Muscle of leg (tissue), 11 donors: Measurements from ENCODE around the gene WDR26. TPM values are rescaled to one million over a fixed set of nuclear protein-coding genes. Genes with fewer than 3 reads are reported as not detected.

Source experiments
- DNase-seq: peaks from one replicate; pipeline ENCODE4 v3.0.0; 2013
- H3K27ac ChIP-seq: one replicate; pipeline ENCODE4 v1.5.1; 2013; ENCODE audit warnings: mild to moderate bottlenecking, low read length, control low read depth
- H3K27me3 ChIP-seq: one replicate; pipeline ENCODE4 v1.6.1; 2013; ENCODE audit warnings: low read length; ENCODE audit not compliant: control insufficient read depth, insufficient read depth
- H3K36me3 ChIP-seq: one replicate; pipeline ENCODE4 v1.6.1; 2013; ENCODE audit warnings: low read length; ENCODE audit not compliant: control insufficient read depth, insufficient read depth
- H3K4me1 ChIP-seq: one replicate; pipeline ENCODE4 v1.6.1; 2013; ENCODE audit warnings: low read length; ENCODE audit not compliant: control insufficient read depth, insufficient read depth
- H3K4me3 ChIP-seq: one replicate; pipeline ENCODE4 v1.5.1; 2013; ENCODE audit warnings: low read length, control low read depth
- H3K9me3 ChIP-seq: replicated peaks from 2 replicates; pipeline ENCODE4 v1.6.1; 2013; ENCODE audit warnings: low read depth, low read length; ENCODE audit not compliant: control insufficient read depth
- WGBS: methylation state at CpG from one replicate; pipeline ENCODE4 v1.1.5; 2013; ENCODE audit warnings: missing lambda C conversion rate; ENCODE audit not compliant: insufficient coverage; 5-methylcytosine and 5-hydroxymethylcytosine counted together
- polyA plus RNA-seq, 8 donors: library from polyadenylated mRNA; unstranded; fragments of 120-200 nt; gene quantifications; one replicate each; pipeline versions ENCODE4 v1.2.1 to v1.2.3, GENCODE V29; 2013; ENCODE audit warnings: inconsistent platforms in 1 of 8, low replicate concordance in 1 of 8; ENCODE audit not compliant: insufficient read length in 8 of 8, insufficient read depth in 1 of 8
- total RNA-seq: library from RNA; stranded (reverse); fragments of 120-200 nt; gene quantifications from one replicate; pipeline ENCODE4 v1.2.4, GENCODE V29; 2013

The WDR26 gene
- total and polyA plus RNA-seq, 9 donors, result 39.8 to 77.9 (median 62.6) TPM

GRCh38 chr1:224338150-224338838 lies 96.3 kb downstream of the WDR26 start:
- H3K36me3 ChIP-seq, result no peaks in the 10 kb centered on the region
- peaks cover 5% of the 10 kb centered on the region for H3K9me3 ChIP-seq
- 86% methylated on average over 4 of the region's 4 CpGs for WGBS
- peaks cover 13% of the 10 kb centered on the region for H3K27me3 ChIP-seq
- no peak overlapping the region for H3K27ac ChIP-seq
- H3K4me1 ChIP-seq, result peaks cover 5% of the 10 kb centered on the region
- H3K4me3 ChIP-seq, result no peak overlapping the region
- DNase-seq, result no peak

Other genes starting within 250 kb of the WDR26 start
- gene NVL, start 104.6 kb downstream of the WDR26 start, total RNA-seq, result 21.1 TPM
- gene NVL, start 104.6 kb downstream of the WDR26 start, polyA plus RNA-seq, result 10 to 100 TPM; 17.3 to 26.4 (median 21.5) TPM
- gene CNIH4, start 77.9 kb downstream of the WDR26 start, total RNA-seq, result 31.9 TPM
- 10 to 100 TPM; 25.7 to 35.6 (median 31.4) TPM for gene CNIH4, start 77.9 kb downstream of the WDR26 start, polyA plus RNA-seq
- 2.9 TPM for gene CNIH3, start 181.5 kb upstream of the WDR26 start, total RNA-seq
- gene CNIH3, start 181.5 kb upstream of the WDR26 start, polyA plus RNA-seq, result 1 to 10 TPM; 2.1 to 4.7 (median 3.0) TPM